ENCODE data around the gene APOC1.

DNA sequence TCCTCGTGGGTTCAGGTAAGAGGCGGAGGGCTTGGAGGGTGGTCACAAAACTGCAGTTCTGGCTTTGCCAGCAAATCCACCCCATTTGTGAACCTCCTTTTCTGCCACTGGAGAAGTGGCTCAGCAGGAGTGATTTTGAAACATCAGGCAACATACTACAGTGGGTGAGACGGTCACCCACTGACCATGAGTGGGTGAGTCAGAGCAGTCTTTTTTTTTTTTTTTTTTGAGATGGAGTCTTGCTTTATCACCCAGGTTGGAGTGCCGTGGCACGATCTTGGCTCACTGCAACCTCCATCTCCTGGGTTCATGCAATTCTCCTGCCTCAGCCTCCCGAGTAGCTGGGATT is 20.4 kb upstream of the APOC1 start:
- TF ChIP-seq, protein P1, sequence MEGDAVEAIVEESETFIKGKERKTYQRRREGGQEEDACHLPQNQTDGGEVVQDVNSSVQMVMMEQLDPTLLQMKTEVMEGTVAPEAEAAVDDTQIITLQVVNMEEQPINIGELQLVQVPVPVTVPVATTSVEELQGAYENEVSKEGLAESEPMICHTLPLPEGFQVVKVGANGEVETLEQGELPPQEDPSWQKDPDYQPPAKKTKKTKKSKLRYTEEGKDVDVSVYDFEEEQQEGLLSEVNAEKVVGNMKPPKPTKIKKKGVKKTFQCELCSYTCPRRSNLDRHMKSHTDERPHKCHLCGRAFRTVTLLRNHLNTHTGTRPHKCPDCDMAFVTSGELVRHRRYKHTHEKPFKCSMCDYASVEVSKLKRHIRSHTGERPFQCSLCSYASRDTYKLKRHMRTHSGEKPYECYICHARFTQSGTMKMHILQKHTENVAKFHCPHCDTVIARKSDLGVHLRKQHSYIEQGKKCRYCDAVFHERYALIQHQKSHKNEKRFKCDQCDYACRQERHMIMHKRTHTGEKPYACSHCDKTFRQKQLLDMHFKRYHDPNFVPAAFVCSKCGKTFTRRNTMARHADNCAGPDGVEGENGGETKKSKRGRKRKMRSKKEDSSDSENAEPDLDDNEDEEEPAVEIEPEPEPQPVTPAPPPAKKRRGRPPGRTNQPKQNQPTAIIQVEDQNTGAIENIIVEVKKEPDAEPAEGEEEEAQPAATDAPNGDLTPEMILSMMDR (IDR thresholded peaks at IDR 0.05), result no peak
- no peak for TF ChIP-seq POLR2A (IDR thresholded peaks at IDR 0.05)

All from ovary (tissue), 3 donors.